ENCODE measurements around the gene NDUFV1.
"Not testable (repeated sequence)": the region's sequence is repeated elsewhere in the genome, so short reads cannot be mapped to it uniquely, and the experiment has no call there.

NDUFV1 gene

DNA sequence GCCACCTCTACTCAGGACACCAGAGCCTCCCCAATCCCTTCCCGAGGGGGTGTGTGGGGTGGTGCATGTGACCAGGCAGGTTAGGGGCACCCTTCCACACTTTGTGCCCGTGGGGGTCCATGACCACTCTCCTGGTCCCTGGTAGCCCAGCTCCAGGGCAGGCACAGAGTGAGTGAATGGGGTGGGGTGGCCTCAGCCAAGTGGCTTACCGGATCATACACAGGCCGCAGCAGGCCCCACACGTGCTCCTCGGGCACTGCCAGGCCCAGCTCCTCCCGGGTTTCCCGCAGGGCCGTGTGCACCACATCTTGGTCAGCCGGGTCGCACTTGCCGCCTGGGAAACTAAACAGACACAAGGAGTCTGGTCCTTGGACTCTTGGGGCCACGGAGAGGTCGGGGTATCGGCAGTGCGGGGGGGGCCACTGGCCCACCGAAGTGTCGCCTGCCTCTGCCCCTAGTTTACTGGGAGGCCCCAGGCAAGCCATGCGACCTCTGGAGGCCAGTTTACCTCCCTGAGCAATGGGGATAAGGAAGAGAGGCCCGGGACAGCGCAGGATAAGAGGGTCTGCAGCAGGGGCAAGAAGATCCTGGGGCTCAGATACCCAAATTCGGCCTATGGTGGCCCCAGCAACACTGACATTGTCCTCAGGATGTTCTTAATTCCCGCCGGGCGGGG is 22.1 kb downstream of the NDUFV1 start:
- DNase-seq = no peak

- DNase-seq = peak; percentile 94 to 95
Observed at GRCh38 chr11:67629386-67630227, 22.9 kb downstream of the NDUFV1 start, which contains the start of gene NUDT8. NUDT8 (minus strand) TSS chr11:67629937; CDS start chr11:67629911, 26 bp downstream.

- DNase-seq = peak; percentile 98
Observed at GRCh38 chr11:67630228-67630942, 23.6 kb downstream of the NDUFV1 start.

DNA sequence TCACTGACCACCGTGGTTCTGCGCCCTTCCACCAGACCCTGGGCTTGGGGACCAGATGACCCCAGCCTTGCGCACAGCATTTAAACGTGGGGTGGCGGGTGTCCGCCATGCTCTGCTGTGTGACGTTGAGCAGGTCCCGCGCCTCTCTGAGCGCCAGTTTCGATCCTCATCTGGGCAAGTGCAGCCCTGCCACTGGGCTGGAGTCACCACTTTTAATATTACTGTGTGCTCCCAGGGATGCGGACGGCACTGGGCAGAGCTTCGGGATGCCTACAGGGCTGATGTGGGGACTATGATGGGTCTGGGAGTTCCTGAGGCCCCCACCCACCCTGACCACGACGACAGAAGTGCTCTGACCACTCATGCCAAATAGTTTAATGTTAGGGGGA is 24.2 kb downstream of the NDUFV1 start:
- DNase-seq = no peak

DNA sequence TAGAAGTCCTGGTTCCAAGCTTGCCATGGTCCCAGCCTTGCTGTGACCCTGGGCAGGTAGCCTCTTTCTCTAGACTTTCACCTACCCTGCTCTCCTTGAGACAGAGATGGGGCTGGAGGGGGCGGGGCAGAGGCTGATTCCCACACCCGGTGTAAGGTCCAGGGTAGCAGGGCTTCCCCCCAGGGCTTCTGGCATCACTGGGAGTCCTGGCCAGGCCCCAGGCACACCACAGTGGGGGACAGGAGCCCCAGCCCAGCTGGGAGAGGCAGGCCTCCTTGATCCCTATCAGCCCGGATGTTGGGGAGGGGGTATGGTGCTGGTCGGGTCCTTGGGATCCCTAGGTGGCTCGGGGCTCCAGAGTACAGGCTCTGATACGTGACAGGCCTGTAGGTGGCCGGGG is 24.7 kb downstream of the NDUFV1 start:
- DNase-seq = no peak

DNA sequence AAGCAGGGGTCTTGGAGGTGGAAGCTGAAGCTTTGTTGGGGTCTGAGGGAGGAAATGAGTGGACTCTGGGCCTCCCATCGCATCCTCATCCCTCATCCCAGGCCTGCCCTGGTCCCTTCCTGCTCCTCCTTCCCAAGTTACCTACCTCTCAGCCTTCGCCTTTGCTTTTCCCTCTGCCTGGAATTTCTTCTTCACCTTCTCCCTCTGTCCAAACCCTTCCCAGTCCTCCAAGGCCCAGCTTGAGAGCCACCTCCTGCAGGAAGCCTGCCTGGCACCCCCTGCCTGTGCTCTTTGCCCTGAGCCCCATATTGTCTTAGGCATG is 25.1 kb downstream of the NDUFV1 start:
- no peak for DNase-seq

DNA sequence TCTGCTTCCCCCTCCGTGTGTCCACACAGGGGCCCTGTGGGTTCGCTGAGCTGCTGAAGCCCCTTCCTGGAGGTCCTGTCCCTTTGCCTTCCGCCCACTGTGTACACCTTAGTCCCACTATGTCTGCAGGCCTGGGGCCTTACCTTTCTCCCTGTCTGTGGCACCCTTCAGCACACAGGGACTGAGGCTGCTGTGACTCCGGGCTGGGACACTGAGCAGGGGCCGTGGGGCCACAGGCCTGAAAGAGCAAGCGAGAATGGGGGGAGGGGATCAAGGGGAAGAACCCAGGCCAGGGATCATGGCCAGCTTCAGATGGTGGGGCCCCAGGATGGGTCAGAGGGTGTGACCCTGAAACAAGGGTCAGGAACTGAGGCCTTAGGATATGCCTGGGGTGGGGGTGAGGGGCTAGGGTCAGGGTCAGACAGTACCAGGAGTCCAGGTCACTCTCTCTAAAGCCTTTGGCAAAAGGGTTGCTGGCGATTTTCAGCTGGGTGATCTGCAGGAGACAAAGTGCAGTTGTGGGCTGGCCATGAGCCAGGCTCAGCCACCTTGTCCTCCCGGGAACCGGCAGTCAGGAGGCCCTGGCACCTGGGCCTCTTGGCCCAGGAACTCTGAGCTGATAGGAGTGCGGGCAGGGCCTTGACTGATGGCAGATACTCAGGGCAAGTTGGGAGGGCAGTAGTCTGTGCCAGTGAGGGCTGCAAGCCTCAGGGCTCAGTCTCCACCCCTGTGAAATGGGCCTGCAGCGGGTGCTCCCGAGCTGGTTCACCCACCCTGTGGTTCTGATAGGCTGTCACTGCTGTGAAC is 25.6 kb downstream of the NDUFV1 start:
- DNase-seq = no peak

GRCh38 chr11:67632982-67633755 is 26.4 kb downstream of the NDUFV1 start:
- no peak for DNase-seq

DNA sequence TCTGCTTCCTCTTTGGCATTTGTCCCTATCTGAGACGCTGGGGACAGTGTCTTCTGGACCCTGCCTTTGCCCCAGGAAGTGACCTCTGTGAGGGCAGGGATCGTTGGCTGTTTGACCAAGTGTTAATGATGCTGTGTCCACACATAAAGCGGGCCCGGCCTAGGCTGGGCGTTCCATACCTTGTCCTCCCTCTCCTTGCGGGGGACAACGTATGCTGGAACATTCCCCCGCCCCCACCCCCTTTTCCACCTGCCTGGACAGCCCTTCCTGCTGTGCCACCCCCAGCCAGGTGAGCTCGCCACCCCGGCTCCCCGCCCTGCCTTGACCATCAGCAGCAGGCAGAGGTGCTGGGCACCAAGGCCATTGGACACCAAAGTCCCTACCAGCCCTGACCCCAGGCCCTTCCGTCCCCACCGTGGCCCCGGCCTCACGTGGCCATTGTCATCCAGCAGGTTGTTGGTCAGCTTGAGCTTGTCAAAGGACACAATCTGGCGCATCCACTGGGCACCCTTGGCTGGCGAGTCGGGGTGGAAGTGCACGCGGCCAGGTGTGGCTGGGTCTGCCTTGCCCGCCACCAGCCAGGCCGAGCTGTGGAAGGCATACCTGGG is 27.1 kb downstream of the NDUFV1 start:
- DNase-seq = no peak

DNA sequence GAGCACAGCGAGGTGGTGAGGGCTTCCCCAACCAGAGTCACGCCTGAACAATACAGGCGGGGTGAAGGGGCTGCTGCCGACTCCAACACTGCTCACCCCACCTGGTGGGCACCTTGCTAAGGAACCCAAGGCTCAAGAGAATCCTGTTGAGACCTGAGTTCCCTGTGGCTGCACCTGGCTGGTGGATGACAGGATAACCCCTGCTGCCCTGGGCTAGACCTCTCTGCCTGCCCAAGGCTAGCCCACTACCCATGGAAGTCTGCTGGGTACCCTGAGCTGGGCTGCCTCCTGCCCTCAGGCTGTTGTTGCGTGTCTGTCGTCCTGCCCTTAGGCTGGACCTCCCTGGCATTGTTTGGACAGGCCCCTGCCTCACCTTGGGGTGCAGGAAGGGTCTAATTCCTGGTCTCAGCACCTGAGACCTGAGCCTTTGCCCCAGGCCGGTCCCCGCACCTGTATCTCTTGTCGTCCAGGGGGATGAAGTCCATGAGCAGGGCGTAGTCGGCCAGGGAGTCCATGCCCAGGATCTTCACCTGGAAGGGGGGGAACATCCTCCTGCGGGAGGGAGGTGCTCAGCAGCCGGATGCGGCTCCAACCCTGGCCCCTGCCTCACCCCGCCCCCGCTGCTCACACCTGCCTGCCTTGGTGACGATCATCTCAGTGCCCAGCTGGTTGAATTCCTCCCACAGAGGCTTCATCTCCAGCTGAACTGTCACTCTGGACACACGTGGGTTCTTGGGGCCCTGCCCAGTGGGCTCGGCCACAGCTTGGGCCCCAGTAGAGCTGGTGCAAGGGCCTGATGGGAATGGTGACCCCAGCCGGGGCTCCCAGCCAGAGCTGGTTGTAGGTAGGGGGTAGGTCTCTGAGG is 27.9 kb downstream of the NDUFV1 start:
- no peak for DNase-seq

GRCh38 chr11:67635231-67635521 is 28.4 kb downstream of the NDUFV1 start:
- DNase-seq = no peak

GRCh38 chr11:67636962-67637361 is 30.2 kb downstream of the NDUFV1 start:
- DNase-seq = no peak

DNA sequence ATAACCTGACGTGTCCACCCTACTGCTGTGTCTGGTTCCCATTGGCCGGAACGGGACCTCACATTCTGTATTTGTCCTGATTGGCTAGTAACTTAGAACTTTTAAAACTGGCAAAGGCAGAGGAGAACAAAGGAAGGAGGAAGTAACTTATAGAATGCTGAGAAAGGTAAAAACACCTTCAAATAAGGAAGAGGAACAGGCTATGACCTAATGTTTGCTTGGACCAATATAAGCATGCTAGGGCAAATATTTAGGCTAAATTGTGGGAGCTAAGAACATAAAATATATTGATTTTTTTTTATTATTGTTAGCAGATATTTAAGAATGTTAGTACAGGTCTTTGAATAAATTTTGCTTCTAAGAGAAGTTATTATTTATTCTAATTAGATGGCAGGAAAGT is 30.7 kb downstream of the NDUFV1 start:
- not testable (repeated sequence) for DNase-seq

GRCh38 chr11:67638535-67639437 is 32.0 kb downstream of the NDUFV1 start:
- DNase-seq = no peak

- no peak for DNase-seq
Observed at GRCh38 chr11:67639438-67639859, 32.7 kb downstream of the NDUFV1 start, which contains the start of gene TBX10. TBX10 (minus strand) TSS chr11:67639763; CDS start chr11:67639472, 291 bp downstream.

- peak; percentile 72 to 74 for DNase-seq
Observed at GRCh38 chr11:67640021-67640757, 33.5 kb downstream of the NDUFV1 start.

DNA sequence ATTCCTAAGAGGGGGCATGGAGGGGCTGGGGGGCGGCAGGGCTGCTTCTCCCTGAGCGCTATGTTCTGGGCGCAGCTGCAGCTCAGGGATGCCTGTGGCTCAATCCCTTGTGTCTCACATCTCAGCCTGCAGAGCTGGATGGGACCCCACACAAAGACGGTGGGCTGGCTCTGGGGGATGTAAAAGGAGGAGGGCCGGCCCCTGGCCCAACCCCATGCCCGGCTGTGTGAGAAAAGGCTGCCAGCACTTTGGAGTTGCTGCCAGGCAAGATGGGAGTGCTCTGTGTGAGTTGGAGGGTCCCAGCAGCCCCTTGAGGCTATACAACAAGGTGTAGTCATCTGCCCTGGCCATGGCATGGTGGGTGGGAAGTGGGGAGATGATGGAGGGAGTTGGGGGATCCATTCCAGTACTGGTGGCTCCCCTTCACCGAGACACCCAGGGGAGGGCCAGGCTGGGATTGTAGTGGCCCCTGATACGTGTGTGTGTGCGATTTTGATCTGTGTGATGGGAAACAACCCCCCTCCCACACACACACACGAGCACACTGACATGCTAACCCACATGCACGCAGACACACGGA is 34.1 kb downstream of the NDUFV1 start:
- DNase-seq = no peak

All from activated T-cell treated with anti-CD3 and anti-CD28 coated beads, Interleukin-2, amount 50 U/mL, for 48 hours (primary cell).